HepG2 (cell line): ENCODE measurements around the gene ADGRL3. TPM values are rescaled to one million over a fixed set of nuclear protein-coding genes. Genes with fewer than 3 reads are reported as not detected.

Experiments used
- ATAC-seq: fragments of 200-7000 bp; cut with Tn5 transposase; 3 replicates; pipeline ENCODE4 v1.9.1; 2020; ENCODE audit warnings: mild to moderate bottlenecking, moderate library complexity
- BruUV-seq: library from RNA; stranded (reverse); fragments of 400-500 nt; replicated peaks from 2 replicates; lab custom pipeline; 2021; lab: Mats Ljungman, UMichigan
- CTCF ChIA-PET: fragments of 300-600 bp; formaldehyde crosslinking; extraction: SDS; loops from one replicate; lab custom pipeline; 2021; ENCODE audit warnings: low total read pairs, inconsistent platforms, low intra/inter-chr PET ratio; lab: Yijun Ruan, JAX
- POLR2A ChIA-PET: fragments of 350-600 bp; sonication (Branson Sonifier 250); formaldehyde crosslinking; loops from one replicate; lab custom pipeline; 2020; ENCODE audit warnings: antibody characterized with exemption, inconsistent platforms; lab: Yijun Ruan, JAX
- DNase-seq: peaks from one replicate; pipeline ENCODE4 v3.0.0-alpha.2; 2015; ENCODE audit warnings: low spot score
- FAIRE-seq: peaks from 3 replicates; lab custom pipeline; 2011; peaks lifted over from hg19 to GRCh38; lab: Jason Lieb, UNC
- H2AFZ ChIP-seq: one replicate; pipeline ENCODE4 v1.6.1; 2011; ENCODE audit warnings: low read length, inconsistent platforms
- H3K27ac ChIP-seq: fragments of 300-600 bp; 3 replicates; pipeline ENCODE4 v1.8.0; 2011; ENCODE audit warnings: mixed run types, mild to moderate bottlenecking, mixed read lengths, low read length, inconsistent platforms; ENCODE audit not compliant: insufficient read depth; ENCODE audit errors: extremely low read length
- H3K27me3 ChIP-seq, 2 experiments: fragments of 200-600 bp in 1 of 2; 2 replicates in 1 of 2; 3 replicates in 1 of 2; pipeline versions ENCODE4 v1.6.0 to v1.8.0; 2011; ENCODE audit warnings: low read length in 2 of 2, mild to moderate bottlenecking in 2 of 2, moderate library complexity in 2 of 2, inconsistent platforms in 1 of 2; ENCODE audit not compliant: insufficient read depth in 2 of 2, control insufficient read depth in 1 of 2
- H3K36me3 ChIP-seq, 2 experiments: fragments of 200-600 bp in 1 of 2; replicated peaks in 1 of 2; 2 replicates in 1 of 2; 3 replicates in 1 of 2; pipeline versions ENCODE4 v1.5.1 to v1.8.0; 2011; ENCODE audit warnings: low read length in 2 of 2, inconsistent platforms in 1 of 2; ENCODE audit not compliant: insufficient read depth in 2 of 2, control insufficient read depth in 1 of 2
- H3K4me1 ChIP-seq: 2 replicates; pipeline ENCODE4 v1.5.1; 2012; ENCODE audit warnings: low read length, inconsistent platforms; ENCODE audit not compliant: insufficient read depth
- H3K4me2 ChIP-seq: 2 replicates; pipeline ENCODE4 v1.6.0; 2011; ENCODE audit warnings: low read depth, low read length, inconsistent platforms
- H3K4me3 ChIP-seq, 3 experiments: fragments of 200-600 bp in 1 of 3; sonication (generic), shearing (Covaris generic) in 1 of 3; replicated peaks in 1 of 3; 2 replicates each; pipeline ENCODE4 v1.5.1; 2011 to 2016; ENCODE audit warnings: low read length in 3 of 3, inconsistent platforms in 2 of 3, low read depth in 2 of 3, mild to moderate bottlenecking in 2 of 3, control low read depth in 1 of 3, mixed read lengths in 1 of 3; ENCODE audit not compliant: insufficient read depth in 1 of 3
- H3K79me2 ChIP-seq: one replicate; pipeline ENCODE4 v1.6.1; 2011; ENCODE audit warnings: low read length, inconsistent platforms; ENCODE audit not compliant: insufficient read depth
- H3K9ac ChIP-seq: 2 replicates; pipeline ENCODE4 v1.6.0; 2011; ENCODE audit warnings: mild to moderate bottlenecking, low read depth, low read length, inconsistent platforms; ENCODE audit not compliant: insufficient read depth
- H3K9me3 ChIP-seq: 2 replicates; pipeline ENCODE4 v1.5.1; 2012; ENCODE audit warnings: mild to moderate bottlenecking, low read length
- H4K20me1 ChIP-seq: 2 replicates; pipeline ENCODE4 v1.6.0; 2011; ENCODE audit warnings: inconsistent platforms, mild to moderate bottlenecking, low read length, moderate library complexity; ENCODE audit not compliant: insufficient read depth
- AHR ChIP-seq: IDR thresholded peaks from 2 replicates; pipeline ENCODE4 v1.6.1; 2018; ENCODE audit warnings: missing genetic modification reagents, missing compliant biosample characterization
- ARID2 ChIP-seq: sonication (generic); formaldehyde crosslinking; IDR thresholded peaks from 2 replicates; pipeline ENCODE4 v1.8.1; 2022; ENCODE audit warnings: mild to moderate bottlenecking, missing genetic modification reagents, borderline replicate concordance
- GABPA ChIP-seq, 2 experiments: IDR thresholded peaks; 2 replicates each; pipeline ENCODE4 v1.6.1; 2011 to 2016; ENCODE audit warnings: low read depth in 2 of 2, low read length in 1 of 2, missing biosample characterization in 1 of 2, missing genetic modification characterization in 1 of 2
- ISX ChIP-seq: sonication (generic); formaldehyde crosslinking; conservative IDR thresholded peaks from 2 replicates; pipeline ENCODE4 v1.5.0; 2020; ENCODE audit warnings: missing genetic modification reagents
- JUN ChIP-seq: sonication (generic); formaldehyde crosslinking; IDR thresholded peaks from 2 replicates; pipeline ENCODE4 v1.4.0; 2020; ENCODE audit warnings: mild to moderate bottlenecking, missing genetic modification reagents
- KLF11 ChIP-seq: IDR thresholded peaks from 2 replicates; pipeline ENCODE4 v1.6.1; 2016; ENCODE audit warnings: missing compliant biosample characterization
- MAF1 ChIP-seq: sonication (generic); formaldehyde crosslinking; IDR thresholded peaks from 2 replicates; pipeline ENCODE4 v1.5.0; 2020; ENCODE audit warnings: missing genetic modification reagents, borderline replicate concordance
- NCOA2 ChIP-seq: sonication (generic); formaldehyde crosslinking; IDR thresholded peaks from 2 replicates; pipeline ENCODE4 v1.8.0; 2022; ENCODE audit warnings: inconsistent platforms
- POLR2A ChIP-seq, 2 experiments: IDR thresholded peaks; 2 replicates each; pipeline ENCODE4 v1.6.1; 2011; ENCODE audit warnings: low read depth in 2 of 2, low read length in 2 of 2, mild to moderate bottlenecking in 1 of 2, moderate library complexity in 1 of 2; ENCODE audit not compliant: insufficient read depth in 1 of 2
- REXO4 ChIP-seq: sonication (generic); formaldehyde crosslinking; IDR thresholded peaks from 2 replicates; pipeline ENCODE4 v1.8.0; 2022; ENCODE audit warnings: missing genetic modification reagents, mild to moderate bottlenecking, borderline replicate concordance
- SMAD1 ChIP-seq: sonication (generic); formaldehyde crosslinking; IDR thresholded peaks from 2 replicates; pipeline ENCODE4 v1.4.0; 2020; ENCODE audit warnings: missing genetic modification reagents, low read depth, mild to moderate bottlenecking, borderline replicate concordance
- ZBTB21 ChIP-seq: sonication (generic); formaldehyde crosslinking; IDR thresholded peaks from 2 replicates; pipeline ENCODE4 v1.4.0; 2020; ENCODE audit warnings: missing genetic modification reagents
- ZBTB42 ChIP-seq: sonication (generic); formaldehyde crosslinking; IDR thresholded peaks from 2 replicates; pipeline ENCODE4 v1.5.0; 2020; ENCODE audit warnings: mild to moderate bottlenecking, missing genetic modification reagents
- ZNF451 ChIP-seq: sonication (generic); formaldehyde crosslinking; IDR thresholded peaks from 2 replicates; pipeline ENCODE4 v1.5.0; 2020; ENCODE audit warnings: mild to moderate bottlenecking, missing genetic modification reagents
- WGBS: methylation state at CpG from one replicate; pipeline ENCODE4 v1.1.6; 2017; ENCODE audit warnings: low lambda C conversion rate; 5-methylcytosine and 5-hydroxymethylcytosine counted together
- in situ Hi-C: cut with HindIII; loops from 2 replicates; pipeline ENCODE4 v1.10.0; 2017; ENCODE audit warnings: low pct_unique_long_range_greater_than_20kb; ENCODE audit not compliant: extremely low pct_ligation_motif_present
- intact Hi-C: fragments of 100-400 bp; cut with micrococcal nuclease; formaldehyde crosslinking; loops from one replicate; pipeline ENCODE4 v1.10.0; 2022; ENCODE audit not compliant: unreplicated experiment
- polyA plus RNA-seq, 8 experiments: library from polyadenylated mRNA; depleted of rRNA in 3 of 8; stranded (reverse) in 7 of 8; unstranded in 1 of 8; fragments of >200 nt; fragmentation: Illumina TruSeq in 4 of 8; extraction: Trizol in 4 of 8; gene quantifications; 2 replicates each; pipeline versions ENCODE4 v1.2.1 to v1.2.3, GENCODE V29; 2011 to 2016; ENCODE audit warnings: low read depth in 4 of 8, missing spikeins in 1 of 8, mixed read lengths in 1 of 8; ENCODE audit not compliant: insufficient read depth in 1 of 8
- total RNA-seq, 5 experiments: library from RNA; depleted of rRNA; stranded (reverse); fragments of >200 nt; fragmentation: Illumina TruSeq; extraction: Trizol; gene quantifications; 2 replicates each; pipeline ENCODE4 v1.2.3, GENCODE V29; 2016; ENCODE audit warnings: low read depth in 1 of 5
- TF ChIP-seq, protein P1 (sequence below): conservative IDR thresholded peaks from 2 replicates; pipeline ENCODE4 v1.6.1; 2018; ENCODE audit warnings: missing genetic modification reagents
- TF ChIP-seq, protein P2 (sequence below): sonication (generic); formaldehyde crosslinking; IDR thresholded peaks from 2 replicates; pipeline ENCODE4 v1.5.0; 2020; ENCODE audit warnings: mild to moderate bottlenecking, missing genetic modification reagents
- TF ChIP-seq, protein P3 (sequence below): sonication (generic); formaldehyde crosslinking; IDR thresholded peaks from 2 replicates; pipeline ENCODE4 v1.9.0; 2021; ENCODE audit warnings: missing genetic modification reagents, mild to moderate bottlenecking, borderline replicate concordance

Gene ADGRL3
- total and polyA plus RNA-seq, 2 of the 13 experiments (the other 11 are each of a cell fraction or from before 2014, with no cell fraction given) = 0.04 to 0.05 TPM

DNA sequence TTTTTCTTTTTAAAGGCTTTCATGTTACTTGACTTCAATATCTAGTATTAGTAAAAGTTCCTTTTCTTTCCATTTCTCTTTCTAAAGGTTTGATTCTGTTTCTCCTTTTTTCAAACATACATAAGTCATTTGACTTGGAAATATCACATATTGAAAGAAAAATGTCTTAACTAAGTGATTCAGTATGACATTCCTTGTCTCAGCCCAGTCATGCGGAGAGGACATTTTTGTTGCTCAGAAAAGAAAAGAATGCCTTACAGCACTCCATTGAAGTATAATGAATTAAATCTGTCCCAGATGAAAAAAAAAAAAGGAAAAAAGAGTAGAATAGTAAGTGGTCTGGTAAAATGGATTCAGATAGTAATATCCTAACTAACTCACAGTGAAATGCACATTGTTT is 466.1 kb downstream of the ADGRL3 start (continued):
- TF ChIP-seq, protein P1, sequence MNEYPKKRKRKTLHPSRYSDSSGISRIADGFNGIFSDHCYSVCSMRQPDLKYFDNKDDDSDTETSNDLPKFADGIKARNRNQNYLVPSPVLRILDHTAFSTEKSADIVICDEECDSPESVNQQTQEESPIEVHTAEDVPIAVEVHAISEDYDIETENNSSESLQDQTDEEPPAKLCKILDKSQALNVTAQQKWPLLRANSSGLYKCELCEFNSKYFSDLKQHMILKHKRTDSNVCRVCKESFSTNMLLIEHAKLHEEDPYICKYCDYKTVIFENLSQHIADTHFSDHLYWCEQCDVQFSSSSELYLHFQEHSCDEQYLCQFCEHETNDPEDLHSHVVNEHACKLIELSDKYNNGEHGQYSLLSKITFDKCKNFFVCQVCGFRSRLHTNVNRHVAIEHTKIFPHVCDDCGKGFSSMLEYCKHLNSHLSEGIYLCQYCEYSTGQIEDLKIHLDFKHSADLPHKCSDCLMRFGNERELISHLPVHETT (CRISPR knock-in tag) = no peak
- no peak for TF ChIP-seq ZBTB21

DNA sequence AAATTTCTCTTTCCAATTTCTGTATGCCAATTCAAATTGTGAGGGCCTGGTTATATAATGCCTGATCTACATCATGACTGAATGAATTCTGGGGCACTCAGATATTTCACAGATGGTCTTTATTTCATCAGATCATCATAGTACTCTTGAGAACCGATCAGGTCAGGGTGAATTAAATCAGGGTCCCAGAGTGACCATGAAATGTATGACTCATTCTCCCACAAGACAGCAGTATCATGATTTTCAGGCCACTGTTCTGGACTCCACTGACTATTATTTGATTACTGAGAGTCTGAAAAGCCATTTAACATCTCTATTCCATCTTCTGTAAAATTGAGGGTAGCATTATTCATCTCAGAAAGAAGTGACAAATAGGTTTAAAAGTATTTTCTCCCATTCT is 471.5 kb downstream of the ADGRL3 start:
- Histone ChIP-seq H3K27ac (no peak overlapping the region), H2AFZ (no peak overlapping the region), H3K9ac (no peak overlapping the region), H3K27me3 (no peaks in the 10 kb centered on the region), H3K9me3 (no peaks in the 10 kb centered on the region), H3K4me3 (no peak overlapping the region), H3K4me1 (no peaks in the 10 kb centered on the region), H4K20me1 (no peaks in the 10 kb centered on the region), H3K79me2 (no peaks in the 10 kb centered on the region), H3K36me3 (no peaks in the 10 kb centered on the region), H3K4me2 (no peak overlapping the region)
- whole genome bisulfite sequencing = 0% methylated on average over 1 of the region's 1 CpG
- ATAC-seq = no peak
- no TSS peak for BruUV-seq
- in situ Hi-C loops (no loop called here), intact Hi-C loops (no loop called here)
- POLR2A ChIA-PET = no interaction called here
- CTCF ChIA-PET = no interaction called here
- FAIRE-seq = no peak
- DNase-seq = no peak
- TF ChIP-seq AHR (CRISPR knock-in tag) = no peak
- no peak for TF ChIP-seq JUN (CRISPR knock-in tag)
- TF ChIP-seq, protein P2, sequence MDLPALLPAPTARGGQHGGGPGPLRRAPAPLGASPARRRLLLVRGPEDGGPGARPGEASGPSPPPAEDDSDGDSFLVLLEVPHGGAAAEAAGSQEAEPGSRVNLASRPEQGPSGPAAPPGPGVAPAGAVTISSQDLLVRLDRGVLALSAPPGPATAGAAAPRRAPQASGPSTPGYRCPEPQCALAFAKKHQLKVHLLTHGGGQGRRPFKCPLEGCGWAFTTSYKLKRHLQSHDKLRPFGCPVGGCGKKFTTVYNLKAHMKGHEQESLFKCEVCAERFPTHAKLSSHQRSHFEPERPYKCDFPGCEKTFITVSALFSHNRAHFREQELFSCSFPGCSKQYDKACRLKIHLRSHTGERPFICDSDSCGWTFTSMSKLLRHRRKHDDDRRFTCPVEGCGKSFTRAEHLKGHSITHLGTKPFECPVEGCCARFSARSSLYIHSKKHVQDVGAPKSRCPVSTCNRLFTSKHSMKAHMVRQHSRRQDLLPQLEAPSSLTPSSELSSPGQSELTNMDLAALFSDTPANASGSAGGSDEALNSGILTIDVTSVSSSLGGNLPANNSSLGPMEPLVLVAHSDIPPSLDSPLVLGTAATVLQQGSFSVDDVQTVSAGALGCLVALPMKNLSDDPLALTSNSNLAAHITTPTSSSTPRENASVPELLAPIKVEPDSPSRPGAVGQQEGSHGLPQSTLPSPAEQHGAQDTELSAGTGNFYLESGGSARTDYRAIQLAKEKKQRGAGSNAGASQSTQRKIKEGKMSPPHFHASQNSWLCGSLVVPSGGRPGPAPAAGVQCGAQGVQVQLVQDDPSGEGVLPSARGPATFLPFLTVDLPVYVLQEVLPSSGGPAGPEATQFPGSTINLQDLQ (CRISPR knock-in tag) = no peak
- TF ChIP-seq ZBTB42 (CRISPR knock-in tag) = no peak
- TF ChIP-seq, protein P3, sequence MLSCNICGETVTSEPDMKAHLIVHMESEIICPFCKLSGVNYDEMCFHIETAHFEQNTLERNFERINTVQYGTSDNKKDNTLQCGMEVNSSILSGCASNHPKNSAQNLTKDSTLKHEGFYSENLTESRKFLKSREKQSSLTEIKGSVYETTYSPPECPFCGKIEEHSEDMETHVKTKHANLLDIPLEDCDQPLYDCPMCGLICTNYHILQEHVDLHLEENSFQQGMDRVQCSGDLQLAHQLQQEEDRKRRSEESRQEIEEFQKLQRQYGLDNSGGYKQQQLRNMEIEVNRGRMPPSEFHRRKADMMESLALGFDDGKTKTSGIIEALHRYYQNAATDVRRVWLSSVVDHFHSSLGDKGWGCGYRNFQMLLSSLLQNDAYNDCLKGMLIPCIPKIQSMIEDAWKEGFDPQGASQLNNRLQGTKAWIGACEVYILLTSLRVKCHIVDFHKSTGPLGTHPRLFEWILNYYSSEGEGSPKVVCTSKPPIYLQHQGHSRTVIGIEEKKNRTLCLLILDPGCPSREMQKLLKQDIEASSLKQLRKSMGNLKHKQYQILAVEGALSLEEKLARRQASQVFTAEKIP (CRISPR knock-in tag) = no peak
- no peak for TF ChIP-seq MAF1 (CRISPR knock-in tag)
- TF ChIP-seq ARID2 (CRISPR knock-in tag) = no peak
- no peak for TF ChIP-seq NCOA2 (CRISPR knock-in tag)
- no peak for TF ChIP-seq POLR2A (IDR thresholded peaks at IDR 0.05; ENCODE audit: insufficient read depth in 1 of 2, low read depth in 2 of 2, low read length in 2 of 2)
- TF ChIP-seq ZNF451 (CRISPR knock-in tag) = no peak
- no peak for TF ChIP-seq GABPA (IDR thresholded peaks at IDR 0.05; ENCODE audit: low read depth, low read length)
- no peak for TF ChIP-seq GABPA (CRISPR knock-in tag; IDR thresholded peaks at IDR 0.05; ENCODE audit: low read depth)
- TF ChIP-seq ISX (CRISPR knock-in tag) = no peak
- no peak for TF ChIP-seq REXO4
- no peak for TF ChIP-seq SMAD1 (CRISPR knock-in tag)
- no peak for TF ChIP-seq KLF11 (CRISPR knock-in tag)
